HG03139 (cell line): ENCODE measurements around the gene GPR63.

Experiments used
- ATAC-seq: cut with Tn5 transposase; IDR thresholded peaks from one replicate; pipeline ENCODE4 v1.9.1; 2021; ENCODE audit not compliant: unreplicated experiment

The GPR63 gene, protein sequence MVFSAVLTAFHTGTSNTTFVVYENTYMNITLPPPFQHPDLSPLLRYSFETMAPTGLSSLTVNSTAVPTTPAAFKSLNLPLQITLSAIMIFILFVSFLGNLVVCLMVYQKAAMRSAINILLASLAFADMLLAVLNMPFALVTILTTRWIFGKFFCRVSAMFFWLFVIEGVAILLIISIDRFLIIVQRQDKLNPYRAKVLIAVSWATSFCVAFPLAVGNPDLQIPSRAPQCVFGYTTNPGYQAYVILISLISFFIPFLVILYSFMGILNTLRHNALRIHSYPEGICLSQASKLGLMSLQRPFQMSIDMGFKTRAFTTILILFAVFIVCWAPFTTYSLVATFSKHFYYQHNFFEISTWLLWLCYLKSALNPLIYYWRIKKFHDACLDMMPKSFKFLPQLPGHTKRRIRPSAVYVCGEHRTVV

DNA sequence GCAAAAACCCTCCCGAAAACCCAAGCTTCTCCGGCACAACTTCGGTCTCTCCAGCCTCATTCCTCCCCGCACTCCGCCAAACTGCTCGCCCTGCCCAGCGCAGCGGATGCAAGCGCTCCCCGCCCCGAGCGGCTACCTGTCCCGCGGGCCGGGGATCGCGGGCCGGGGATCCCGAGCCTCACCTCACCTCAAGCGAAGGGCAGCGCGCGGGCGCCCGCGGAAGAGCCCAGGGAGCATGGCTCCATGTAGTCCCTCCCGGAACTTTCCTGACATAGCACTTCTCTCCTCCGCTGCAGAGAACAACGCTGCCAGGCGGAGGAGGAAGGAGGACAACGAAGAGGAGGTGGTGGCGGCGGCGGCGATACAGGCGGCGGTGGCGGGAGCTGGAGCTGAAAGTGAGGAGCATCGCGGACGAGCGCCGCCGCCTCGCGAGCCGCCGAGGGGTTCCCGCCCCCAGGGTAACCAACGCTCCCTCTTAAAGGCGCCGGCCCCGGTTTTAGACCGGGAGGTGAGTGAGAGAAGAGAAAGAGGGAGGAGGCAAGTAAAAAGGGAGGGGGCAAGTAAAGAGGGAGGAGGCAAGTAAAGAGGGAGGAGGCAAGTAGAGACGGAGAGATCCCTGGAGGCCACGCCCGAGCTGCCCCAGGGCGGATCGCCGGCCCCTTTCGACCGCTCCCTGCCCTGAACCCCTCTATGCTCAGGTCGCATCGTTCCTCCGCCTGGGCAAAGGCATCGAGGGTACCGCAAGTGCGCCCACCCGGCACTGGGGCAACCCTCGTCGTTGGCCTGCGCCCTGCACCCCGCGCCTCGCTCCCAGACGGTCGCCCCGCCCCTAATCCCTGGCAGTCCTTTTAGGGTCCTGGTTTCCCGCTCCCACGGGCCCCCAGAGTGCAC is at the start of gene GPR63:
Gene GPR63 (minus strand): TSS at position 397 of the 891 bp plus-strand sequence. CDS start 37,746 bp downstream, outside the sequence.
- ATAC-seq: peak; percentile 88

- ATAC-seq: no peak
Measured at GRCh38 chr6:96886519-96886918, 49.2 kb upstream of the GPR63 start.

- ATAC-seq: peak; percentile 91
Measured at GRCh38 chr6:96885187-96885631, 47.9 kb upstream of the GPR63 start.

GRCh38 chr6:96878143-96878542 is 40.9 kb upstream of the GPR63 start:
- no peak for ATAC-seq

DNA sequence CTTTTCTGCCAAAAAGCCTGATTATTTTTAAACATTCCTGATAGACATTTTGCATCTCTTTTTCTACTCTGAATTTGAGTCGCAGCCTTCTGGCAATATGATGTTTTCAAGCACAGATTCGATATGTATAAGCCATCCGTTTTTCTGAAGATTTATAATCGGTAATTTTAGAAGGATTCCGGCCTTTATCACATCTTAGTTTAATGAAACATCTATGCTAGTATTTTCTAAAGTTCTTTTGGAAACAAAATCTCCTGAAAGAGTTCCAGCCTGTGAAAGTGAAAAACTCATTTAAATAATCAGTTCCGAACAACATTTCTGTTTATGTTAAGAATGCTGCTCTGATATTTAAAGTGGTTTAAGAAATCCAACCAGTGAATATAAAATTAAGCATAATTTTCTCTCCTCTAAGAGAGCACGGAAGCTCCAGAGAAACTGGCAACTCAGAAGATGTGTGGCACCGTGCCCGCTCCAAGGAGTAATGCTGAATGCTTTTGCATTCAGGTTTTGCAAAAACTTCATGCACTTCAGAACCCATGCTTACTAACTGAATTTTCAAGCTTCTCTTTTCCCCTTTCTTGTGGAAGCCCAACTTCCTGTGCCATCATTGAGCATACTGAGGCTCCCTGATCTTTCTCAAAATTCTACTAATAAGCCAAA is 39.7 kb upstream of the GPR63 start:
- ATAC-seq: no peak

DNA sequence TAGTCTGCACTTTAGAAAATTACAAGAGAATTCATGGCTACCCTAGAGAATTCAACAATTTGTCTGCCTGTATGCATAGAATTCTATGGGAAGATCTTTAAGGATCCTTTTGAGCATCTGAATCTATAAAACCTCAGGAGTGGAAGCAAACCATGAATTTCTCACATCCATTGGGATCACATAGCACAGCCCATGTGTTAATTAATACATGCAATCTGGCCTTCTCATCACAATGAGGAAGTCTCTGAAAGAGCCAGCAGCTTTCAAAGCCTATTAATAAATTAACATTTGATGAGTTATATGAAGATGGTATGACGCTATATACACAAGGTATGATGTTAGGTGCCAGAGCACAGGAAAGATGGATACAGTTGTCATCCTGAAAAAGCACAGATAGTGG is 35.7 kb upstream of the GPR63 start:
- ATAC-seq: no peak

GRCh38 chr6:96865055-96865405 is 27.8 kb upstream of the GPR63 start:
- no peak for ATAC-seq

DNA sequence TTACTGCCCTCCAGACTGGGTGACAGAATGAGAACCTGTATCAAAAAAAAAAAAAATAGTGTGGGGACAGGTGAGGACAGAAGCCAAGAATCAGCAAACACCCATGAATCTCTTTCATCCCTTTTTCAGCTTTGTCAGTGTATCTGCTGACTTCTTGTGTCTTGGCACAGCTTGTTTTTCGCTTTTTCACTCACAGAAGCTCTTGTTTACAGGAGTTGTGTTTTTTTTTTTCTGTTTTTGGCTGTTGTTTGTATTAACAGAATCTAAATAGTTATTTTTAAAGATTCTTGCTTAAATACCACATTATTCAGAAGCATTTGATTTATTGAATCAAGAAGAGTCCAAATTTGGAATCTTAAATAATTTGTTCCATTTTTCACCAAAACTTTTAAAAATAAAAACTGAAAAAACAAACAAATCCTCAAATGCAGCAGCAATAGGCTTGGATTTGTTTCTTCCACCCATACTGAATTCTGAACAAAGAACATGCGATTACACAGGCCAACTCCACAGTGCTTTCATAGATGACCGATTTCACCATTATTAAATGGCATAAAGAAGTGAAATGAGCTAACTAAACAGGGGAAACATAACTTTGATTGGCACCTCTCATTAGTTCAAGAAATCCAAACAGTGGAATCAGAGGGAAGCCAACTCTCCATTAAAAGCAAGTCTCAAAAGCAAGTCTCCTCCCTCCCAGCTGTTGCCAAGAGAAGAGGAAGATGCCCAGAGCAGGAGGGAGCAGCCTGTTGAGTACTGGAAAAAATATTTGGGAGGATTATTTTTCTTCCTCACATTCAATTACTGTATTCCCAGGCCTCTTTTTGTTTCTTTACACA is 27.2 kb upstream of the GPR63 start:
- ATAC-seq: no peak

DNA sequence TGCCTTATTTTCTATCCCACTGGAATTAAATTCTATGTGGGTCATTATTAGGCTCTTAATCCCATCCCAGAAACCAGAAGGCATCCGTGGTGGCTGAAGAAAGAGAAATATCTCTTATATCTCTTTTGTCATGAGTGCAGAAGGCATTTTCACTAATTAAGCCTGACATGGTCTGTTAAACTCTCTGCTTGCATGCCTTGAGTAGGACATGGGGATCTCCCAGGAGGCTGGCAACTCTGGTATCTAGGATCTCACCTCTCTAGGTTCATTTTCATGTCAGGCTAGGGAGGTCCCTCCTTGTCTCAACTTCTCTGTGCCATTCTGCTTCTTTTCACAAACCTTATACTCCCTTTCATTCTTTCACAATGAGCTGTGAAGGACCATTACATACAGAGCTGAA is 25.3 kb upstream of the GPR63 start:
- no peak for ATAC-seq

DNA sequence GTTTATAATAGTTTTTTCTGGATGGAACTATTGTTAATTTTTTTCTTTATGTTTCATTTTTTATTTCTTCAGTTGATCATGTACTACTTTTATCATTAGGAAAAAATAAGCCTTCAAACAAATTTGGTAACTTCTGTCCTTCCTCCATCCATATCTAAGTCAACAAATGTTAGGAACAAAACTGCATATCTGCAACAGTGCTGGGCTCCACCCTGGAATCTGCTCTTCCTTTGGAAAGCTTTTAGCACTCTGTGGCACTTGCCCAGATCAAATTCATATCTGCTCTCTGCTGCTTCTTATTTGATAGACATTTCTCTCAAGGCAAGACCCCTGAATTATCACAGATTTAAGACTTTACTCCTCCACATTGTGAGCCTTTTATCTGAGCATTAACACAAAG is 24.3 kb upstream of the GPR63 start:
- no peak for ATAC-seq

DNA sequence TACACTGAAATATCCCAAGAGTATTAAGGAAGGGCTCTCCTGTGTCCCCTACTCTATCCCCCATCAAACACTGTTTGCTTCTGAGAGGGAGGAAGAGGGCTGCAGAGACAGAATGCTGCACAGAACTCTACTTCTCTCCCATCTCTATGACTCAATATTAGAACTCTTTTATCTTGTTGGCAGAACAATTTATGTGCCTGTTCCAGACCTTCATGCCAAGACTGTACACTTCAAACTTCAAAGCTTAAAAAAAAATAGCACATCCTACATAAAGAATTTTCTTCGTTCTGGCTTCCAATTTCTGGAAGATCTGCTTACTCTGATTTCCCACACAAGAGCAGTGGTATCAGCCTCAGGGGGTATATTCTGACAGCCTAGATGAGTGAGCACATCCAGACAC is 19.6 kb upstream of the GPR63 start:
- no peak for ATAC-seq

- no peak for ATAC-seq
Measured at GRCh38 chr6:96853083-96853482, 15.8 kb upstream of the GPR63 start.

DNA sequence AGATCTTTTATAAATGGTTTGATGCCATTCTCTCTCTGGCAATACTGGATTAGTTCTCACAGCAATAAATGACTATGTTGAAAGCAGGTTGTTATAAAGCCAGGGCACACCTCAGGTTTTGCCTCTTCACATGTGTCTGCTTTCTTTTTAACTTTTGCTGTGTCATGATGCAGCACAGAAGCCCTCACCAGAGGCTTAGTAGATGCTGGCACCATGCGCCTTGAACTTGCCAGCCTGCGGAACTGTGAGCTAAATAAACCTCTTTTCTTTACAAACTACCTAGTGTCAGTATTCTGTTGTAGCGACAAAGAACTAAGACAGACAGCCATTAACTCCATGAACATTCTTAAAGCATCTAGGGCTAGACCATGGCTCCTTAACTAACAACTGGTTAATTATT is 15.3 kb upstream of the GPR63 start:
- no peak for ATAC-seq

GRCh38 chr6:96851858-96852257 is 14.6 kb upstream of the GPR63 start:
- ATAC-seq: no peak

DNA sequence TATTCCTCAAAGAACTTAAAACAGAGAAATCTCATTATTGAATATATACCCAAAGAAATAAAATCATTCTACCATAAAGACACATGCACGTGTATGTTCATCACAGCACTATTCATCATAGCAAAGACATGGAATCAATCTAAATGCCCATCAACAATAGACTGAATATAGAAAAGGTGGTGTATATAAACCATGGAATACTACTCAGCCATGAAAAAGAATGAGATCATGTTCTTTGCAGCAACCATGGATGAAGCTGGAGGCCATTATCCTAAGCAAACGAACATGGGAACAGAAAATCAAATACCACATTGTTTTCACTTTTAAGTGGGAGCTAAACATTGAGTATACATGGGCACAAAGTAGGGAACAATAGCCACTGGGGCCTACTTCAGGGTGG is 12.3 kb upstream of the GPR63 start:
- ATAC-seq: no peak

DNA sequence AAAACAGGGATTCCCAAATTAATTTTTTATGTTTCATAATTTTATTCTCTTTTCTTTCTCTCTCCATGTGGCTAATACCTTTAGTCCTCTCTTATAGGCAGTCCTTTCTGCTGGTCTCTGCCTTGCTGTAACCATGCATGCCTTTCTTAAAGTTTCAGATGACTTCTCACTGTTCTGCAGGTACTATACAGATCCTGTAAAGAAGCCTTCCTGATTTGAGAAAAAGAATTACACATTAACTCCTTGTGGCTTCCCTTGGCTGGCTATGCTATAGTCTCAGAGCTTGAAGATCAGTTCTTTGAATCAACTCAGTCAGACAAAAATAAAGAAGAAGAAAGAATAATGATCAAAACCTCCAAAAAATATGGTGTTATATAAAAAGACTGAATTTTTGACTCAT is 7.3 kb upstream of the GPR63 start:
- peak; percentile 91 for ATAC-seq

GRCh38 chr6:96841345-96841744 is 4.1 kb upstream of the GPR63 start:
- no peak for ATAC-seq

GRCh38 chr6:96836631-96837080 is 621 bp downstream of the GPR63 start:
- ATAC-seq: peak; percentile 5

DNA sequence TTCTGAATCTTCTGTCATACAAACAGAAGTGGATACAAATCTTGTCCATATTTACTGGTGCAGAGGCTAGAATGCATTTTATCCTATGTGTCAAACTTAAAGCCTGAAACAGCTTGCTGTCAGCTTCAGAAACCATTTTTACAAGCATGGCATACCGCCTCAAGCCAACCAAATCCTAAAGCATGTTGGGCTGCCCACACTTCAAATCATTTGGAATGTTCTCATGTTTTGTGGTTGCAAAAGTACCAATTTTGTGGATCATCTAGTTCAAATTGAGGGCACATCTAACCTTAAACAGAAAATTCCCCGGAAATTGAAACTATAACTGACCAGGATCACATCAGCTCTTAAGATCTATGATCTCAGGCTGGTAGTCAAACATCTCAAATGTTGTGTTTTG is 3.2 kb downstream of the GPR63 start:
- no peak for ATAC-seq

DNA sequence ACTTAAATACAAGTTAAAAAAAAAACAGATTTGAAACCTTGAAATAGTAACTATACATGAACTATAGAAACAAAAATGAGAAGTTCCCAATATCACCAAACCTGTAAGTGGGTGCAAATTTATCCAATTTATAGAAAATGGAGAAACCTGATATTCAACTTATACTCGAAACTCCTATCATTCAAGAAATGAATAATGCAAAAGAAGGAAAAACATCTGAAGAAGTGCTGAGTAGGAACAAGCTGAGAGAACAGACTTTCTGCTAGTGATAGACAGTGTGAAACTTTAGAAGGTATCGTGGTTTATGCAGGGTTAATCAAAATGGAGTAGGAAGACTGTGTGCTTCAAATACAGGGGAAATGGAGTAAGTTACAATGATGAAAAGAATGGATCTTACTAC is 4.5 kb downstream of the GPR63 start:
- ATAC-seq: no peak

- ATAC-seq: no peak
Measured at GRCh38 chr6:96826865-96827264, 10.4 kb downstream of the GPR63 start.
